Esophagus squamous epithelium (tissue), 4 donors: Measurements from ENCODE around the gene MRPS6.

Source experiments
- CTCF ChIP-seq, 6 experiments: fragments of 450-650 bp in 4 of 6; fragments of 200-600 bp in 2 of 6; sonication (generic) in 2 of 6; IDR thresholded peaks; one replicate each; pipeline ENCODE4 v1.5.1; 2016 to 2019; ENCODE audit warnings: antibody characterized with exemption in 6 of 6, mild to moderate bottlenecking in 4 of 6, moderate library complexity in 4 of 6
- POLR2A ChIP-seq, 4 donors: fragments of 450-650 bp; IDR thresholded peaks; one replicate each; pipeline ENCODE4 v1.6.1; 2017; ENCODE audit warnings: antibody characterized with exemption in 4 of 4, mild to moderate bottlenecking in 4 of 4, moderate library complexity in 3 of 4

GRCh38 chr21:34148419-34148804, 75.0 kb downstream of the MRPS6 start:
- TF ChIP-seq CTCF (IDR thresholded peaks at IDR 0.05) (no peak), POLR2A (IDR thresholded peaks at IDR 0.05) (no peak)
